AG08395 (cell line): ENCODE results near the gene RPL10.

Experiments
- DNase-seq: peaks from one replicate; pipeline ENCODE4 v3.0.0; 2012; ENCODE audit warnings: mixed read lengths, low spot score

Gene RPL10

DNA sequence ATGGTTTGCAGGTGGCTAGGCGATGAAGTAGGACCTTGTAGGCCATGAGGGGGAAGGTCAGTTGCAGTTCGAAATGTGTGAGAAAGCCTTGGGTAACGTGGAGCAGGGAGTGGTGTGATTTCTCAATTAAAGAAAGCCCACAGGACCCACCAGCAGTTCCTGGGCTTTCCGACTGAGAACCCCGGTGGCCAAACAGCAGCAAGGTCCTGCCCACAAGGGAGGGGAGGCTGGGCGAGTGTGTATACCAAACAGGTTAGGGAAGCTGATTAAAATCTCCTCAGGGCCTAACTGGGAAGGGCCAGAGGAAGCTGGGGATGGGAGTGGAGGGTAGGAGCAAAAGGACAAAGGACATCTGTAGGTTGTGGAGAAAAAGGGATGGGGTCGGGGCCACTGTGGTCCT lies 32.7 kb downstream of the RPL10 start:
- DNase-seq = no peak

DNA sequence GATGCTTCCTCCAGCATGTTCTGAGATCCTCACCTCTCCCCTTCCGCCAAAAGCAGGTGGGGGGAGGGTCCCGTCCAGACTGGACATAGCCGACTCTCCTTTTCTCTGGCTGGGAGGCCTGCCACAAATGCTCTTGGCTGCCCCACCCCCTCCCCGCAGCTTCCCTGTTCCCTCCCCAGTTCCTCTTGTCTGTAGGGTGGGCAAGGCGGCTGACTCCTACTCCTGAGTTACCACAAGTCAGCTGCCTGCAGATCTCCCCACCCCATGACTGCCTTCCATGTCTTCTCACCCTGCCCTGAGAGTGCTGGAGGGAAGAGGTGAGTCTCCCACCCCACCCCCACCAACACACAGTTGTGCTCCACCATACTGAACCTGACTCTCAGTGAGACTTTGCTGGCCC lies 33.2 kb downstream of the RPL10 start:
- DNase-seq = no peak

DNA sequence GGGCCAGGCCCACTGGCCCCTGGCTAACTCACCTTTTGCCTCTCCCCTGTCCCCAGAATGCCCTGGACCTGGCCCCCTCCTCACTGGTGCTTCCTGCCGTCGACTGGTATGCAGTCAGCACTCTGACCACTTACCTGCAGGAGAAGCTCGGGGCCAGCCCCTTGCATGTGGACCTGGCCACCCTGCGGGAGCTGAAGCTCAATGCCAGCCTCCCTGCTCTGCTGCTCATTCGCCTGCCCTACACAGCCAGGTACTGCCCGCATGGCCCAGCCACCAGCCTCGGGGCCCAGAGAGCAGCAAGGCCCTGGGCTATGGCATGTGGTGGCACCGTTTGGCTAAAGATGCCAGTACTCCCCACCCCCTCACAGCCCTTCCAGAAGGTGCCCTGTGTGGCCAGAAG lies 34.0 kb downstream of the RPL10 start:
- no peak for DNase-seq

DNA sequence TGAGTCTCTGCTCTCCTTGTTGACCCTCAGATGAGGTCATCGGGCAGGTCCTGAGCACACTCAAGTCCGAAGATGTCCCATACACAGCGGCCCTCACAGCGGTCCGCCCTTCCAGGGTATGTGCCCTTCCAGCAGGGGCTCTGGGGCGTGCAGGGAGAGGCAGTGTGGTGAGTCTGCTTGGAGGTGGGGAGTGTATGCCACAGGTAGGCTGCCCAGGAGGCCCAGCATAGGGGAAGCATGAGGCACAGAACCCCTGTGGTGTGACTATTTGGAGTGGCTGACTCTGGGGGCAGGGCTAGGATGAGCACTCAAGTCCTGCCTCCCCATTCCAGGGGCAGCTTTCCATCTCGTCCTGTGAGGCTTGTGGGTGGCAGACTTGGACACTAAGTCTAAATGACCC lies 35.4 kb downstream of the RPL10 start:
- DNase-seq = no peak

DNA sequence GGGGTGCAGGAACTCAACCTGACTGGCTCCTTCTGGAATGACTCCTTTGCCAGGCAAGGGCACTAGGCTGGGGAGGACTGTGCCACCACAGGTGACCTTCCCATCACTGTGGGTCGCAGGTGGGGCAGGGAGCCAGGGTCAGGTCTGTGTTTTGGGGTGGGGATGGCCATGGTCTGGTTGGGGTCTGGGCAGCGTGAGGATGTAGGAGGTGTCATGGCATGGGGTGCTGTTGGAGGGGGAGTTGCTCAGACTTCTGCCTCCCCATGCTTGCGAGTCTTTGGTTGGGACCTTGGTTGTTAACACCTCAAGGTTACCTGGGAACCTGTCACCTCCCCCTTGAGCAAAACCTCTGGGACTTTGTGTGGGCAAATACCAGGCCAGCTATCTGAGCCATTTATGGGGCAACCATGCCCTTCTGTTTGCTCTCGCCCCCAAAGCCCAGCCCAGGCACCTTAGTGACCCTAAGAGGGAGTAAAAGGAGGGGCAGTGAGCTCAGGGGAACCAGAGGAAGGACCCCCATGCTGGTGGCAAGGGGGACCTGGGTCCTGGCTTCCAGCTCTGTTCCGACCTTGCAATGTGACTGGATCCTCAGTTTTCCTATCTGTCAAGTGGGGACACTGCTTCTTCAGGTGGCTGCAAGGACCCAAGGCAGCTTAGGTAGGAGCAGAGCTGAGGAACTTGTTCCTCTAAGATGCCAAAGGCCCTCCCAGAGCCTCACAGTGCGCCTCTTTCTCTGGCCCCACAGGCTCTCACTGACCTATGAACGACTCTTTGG lies 36.4 kb downstream of the RPL10 start:
- DNase-seq = no peak

DNA sequence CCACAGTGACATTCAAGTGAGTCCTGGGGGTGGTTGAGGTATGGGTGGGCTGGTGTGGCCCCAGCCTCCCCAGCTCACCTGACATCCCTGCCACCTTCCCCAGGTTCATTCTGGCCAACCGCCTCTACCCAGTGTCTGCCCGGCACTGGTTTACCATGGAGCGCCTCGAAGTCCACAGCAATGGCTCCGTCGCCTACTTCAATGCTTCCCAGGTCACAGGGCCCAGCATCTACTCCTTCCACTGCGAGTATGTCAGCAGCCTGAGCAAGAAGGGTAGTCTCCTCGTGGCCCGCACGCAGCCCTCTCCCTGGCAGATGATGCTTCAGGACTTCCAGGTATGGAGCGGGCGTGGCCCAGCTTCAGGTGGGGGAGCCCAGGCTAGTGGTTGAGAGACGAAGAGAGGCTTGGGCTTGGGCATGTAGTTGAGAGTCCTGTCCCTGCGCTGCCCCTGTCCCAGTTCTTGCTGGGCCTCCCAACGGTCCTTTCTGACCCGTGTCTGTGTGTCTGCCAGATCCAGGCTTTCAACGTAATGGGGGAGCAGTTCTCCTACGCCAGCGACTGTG lies 37.1 kb downstream of the RPL10 start:
- no peak for DNase-seq

DNA sequence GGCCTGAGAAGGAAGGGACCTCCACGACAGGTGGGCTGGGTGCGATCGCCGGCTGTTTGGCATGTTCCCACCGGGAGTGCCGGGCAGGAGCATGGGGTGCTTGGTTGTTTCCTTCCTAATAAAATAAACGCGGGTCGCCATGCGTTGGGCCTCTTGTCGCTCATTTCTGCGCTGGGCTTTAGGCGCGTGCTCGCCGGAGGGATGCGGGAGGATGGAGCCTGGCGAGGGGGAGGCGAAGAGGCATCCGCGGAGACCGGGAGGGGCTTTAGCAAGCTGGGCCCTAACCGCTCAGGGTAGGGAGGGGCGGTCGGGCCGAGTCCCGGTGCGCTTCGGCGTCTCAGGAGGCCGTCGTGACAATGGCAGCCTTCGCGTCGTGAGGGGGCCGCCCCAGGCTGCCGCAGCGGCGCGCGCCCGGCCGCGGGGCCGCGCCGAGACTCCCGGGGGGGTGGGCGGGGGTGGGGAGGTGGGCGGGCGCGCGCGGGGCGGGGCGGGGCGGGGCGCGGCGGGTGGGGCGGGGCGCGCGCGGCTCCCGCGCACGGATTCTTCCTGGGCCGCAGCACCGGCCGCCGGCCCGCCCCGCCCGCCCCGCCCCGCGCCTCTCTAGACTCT lies 38.3 kb downstream of the RPL10 start:
- peak; percentile 65 for DNase-seq

DNA sequence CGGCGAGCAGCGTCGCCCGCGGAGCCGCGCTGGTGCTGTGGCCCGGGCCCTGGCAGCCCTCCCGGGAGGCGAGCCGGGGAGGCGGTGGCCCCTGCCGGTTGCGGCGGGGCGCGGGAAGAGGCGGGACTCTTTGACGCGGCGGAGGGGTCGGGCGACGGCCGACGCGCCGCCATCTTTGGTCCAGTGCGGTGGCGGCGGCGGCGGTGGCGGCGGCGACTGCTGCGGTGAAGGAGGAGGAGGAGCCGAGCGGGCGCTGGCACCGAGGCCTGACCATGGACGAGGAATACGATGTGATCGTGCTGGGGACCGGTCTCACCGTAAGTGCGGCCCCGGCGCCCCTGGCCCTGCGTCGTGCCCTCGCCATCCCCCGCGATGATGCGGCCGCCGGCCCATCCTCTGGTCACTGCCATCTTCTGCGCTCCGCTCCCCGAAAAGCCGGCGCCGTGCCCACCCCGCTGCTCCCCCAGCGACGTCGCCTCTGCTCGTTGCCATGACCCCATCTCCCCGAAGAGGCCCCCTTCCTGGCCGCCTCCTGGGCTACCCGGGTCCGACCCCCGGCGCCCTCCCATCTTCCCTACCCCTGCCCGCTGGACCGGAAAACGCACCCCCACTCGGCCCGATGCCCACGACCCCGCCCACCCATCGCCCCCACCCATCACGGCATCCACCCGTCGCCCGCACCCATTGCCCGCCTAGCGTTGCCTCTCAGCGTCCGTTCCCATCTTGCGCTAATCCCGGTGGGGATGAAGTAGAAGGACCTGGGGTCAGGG lies 39.0 kb downstream of the RPL10 start, which contains the start of gene GDI1:
Gene GDI1, plus strand, starts transcription at position 172 of the 770 bp plus-strand sequence. Its CDS starts 101 bp downstream, at position 273.
- peak; percentile 38 for DNase-seq

DNA sequence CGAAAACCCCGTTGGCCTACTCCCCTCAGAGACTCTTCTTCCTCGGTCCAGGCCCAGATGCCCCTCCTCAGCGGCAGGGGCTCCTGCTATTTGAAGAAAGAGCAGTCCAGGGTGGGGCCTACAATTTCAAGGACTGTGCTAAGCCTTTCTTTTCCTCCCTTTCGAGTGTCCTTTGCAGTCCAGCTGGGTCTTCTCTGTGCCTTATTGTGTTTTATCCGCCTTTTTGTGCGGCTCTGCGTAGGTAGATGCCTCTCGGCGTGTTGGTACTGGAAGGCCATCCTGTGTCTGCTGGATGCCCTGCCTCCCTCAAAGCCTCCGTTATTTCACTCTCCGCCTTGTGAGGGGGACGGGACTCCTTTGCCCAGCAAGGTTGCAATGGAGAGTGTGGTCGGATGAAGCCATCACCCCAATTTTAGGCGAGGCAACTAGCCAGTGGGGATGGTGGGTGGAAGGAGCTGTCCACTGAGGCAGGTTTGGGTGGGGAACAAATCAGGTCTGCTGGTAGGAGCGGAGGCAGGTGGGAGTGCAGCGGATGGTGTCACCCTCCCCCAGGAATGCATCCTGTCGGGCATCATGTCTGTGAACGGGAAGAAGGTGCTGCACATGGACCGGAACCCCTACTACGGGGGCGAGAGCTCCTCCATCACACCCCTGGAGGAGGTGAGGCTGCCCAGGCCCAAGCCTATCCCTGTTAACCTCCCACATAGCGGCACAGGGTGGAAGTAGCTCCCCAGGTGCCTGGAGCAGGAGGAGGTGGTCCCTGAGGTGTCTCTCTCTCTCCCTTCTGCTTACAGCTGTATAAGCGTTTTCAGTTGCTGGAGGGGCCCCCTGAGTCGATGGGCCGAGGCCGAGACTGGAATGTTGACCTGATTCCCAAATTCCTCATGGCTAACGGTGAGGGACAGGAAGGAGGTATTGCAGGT lies 40.1 kb downstream of the RPL10 start:
- DNase-seq = no peak

DNA sequence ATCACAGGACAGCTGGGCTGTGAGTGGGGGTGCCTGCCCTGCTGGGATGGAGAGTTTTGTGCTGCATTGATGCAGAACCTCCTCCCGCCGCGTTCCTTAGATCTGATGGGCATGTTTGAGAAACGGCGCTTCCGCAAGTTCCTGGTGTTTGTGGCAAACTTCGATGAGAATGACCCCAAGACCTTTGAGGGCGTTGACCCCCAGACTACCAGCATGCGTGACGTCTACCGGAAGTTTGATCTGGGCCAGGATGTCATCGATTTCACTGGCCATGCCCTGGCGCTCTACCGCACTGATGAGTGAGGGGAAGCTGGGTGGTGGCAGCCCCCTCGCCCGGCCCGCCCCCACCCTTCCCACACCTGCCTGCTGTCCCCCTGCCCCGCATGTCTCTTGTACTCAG lies 41.7 kb downstream of the RPL10 start:
- no peak for DNase-seq

DNA sequence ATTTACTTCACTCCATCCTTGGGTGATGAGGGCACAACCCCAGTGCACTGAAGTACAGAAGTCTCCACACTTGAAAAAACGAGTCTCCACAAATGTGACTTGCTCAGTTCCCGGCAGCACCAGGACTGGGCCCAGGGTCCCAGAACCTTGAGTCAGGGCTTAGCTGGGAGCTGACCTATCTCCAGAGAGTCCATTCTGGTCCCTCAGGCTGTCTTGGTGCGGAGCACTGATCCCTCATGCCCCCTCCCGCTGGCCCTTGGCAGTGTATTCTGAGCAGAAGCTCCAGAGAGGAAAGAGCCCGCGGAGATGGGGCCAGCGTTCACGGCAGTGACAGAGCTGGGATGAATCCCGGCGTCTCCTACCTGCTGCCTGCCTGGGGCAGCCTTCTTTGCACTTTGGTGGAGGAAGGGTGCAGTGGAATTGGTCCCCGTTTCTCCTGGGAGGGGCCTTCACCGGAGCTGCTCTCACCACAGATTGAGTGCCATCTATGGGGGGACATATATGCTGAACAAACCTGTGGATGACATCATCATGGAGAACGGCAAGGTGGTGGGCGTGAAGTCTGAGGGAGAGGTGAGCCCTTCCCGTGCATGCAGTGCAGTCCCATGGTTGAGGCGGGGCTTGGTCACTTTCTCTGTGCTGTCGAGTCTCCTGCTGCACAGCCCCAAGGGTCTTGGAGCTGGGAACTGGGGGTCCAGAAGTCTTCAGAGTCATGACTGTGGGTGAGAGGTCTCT lies 42.6 kb downstream of the RPL10 start:
- no peak for DNase-seq

DNA sequence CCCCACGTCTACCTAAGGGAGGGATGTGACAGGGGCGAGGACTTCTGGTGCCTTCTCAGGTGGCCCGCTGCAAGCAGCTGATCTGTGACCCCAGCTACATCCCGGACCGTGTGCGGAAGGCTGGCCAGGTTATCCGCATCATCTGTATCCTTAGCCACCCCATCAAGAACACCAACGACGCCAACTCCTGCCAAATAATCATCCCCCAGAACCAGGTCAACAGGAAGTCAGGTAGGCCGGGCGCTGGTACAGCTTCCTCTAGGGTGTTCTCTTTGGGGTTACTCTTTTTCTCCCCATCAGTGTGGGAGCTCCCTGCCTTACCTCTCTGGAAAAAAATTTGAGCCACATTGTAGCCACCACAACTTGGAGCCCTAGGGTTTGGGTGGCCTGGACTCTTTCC lies 43.4 kb downstream of the RPL10 start:
- DNase-seq = no peak

DNA sequence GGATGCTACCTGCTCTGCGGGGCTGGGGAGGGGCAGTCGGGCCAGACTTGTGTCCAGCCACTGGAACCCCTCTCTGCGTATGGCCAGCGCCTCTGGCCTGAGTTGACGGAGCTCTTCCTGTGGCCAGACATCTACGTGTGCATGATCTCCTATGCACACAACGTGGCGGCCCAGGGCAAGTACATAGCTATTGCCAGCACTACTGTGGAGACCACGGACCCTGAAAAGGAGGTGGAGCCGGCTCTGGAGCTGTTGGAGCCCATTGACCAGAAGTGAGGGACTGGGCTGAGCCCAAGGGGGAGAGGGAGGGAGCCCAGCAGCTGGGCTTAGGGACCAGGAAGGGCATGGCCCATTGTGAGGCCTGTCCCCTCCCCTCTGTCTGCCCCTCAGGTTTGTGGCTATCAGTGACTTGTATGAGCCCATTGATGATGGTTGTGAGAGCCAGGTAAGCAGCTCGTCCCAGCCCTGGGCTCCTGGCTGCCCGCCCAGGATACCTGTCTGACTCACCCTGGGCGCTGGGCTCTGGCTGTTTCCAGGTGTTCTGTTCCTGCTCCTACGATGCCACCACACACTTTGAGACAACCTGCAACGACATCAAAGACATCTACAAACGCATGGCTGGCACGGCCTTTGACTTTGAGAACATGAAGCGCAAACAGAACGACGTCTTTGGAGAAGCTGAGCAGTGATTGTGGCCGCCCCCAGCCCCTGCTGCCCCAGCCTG lies 44.0 kb downstream of the RPL10 start:
- no peak for DNase-seq

DNA sequence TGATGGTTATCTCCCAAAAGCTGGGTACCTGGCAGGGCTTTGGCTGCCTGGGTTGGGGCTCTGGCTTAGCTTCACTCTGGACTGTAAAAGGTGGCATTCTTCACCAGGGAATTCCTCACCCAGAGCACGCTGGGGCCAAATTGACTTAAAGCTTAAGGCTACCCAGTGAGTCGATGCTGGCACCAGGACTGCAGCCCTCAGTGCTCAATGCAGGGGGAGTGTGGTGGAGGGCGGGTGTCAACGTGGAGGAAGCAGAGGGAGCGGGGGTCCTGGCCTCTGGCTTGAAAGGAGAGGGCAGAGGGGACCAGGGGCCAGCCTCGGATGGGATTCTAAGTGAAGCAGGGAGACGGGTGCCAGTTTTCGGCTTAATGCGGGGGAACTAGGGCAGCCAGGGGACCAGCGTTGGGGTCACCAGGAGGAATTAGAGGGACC lies 45.3 kb downstream of the RPL10 start:
- no peak for DNase-seq

DNA sequence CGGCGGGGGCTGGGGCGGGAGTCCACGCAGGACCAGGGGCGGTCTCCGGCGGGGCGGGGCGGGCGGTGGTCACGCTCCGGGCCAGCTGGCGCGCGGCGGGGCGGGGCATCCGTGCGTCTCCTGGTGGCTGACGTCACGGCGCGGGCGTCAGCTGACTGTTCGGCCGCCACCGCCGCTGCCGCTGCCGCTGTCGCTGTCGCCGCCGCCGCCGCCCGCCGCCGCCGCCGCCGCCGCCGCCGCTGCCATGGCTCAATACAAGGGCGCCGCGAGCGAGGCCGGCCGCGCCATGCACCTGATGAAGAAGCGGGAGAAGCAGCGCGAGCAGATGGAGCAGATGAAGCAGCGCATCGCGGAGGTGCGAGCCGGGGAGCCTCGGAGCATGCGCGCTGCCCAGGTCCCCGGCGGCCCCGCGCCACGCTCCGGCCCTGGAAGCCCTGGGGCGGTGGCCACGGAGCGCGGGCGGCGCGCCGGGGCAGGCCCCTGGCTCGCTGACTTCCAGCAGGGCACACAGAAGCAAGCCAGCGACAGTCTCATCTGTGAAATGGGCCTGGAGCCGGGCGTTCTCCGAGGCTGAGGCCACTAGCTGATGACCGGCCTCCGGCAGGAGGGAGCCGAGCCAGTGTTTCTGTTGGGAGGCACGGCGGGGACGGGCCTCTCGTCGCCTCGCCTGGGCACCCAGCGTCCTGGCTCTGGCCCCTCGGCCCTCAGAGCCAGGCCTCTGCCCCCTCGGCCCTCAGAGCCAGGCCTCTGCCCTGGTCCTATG lies 46.0 kb downstream of the RPL10 start, which contains the start of gene FAM50A:
Gene FAM50A, plus strand, starts transcription at position 150 of the 763 bp plus-strand sequence. Its CDS starts 95 bp downstream, at position 245.
- peak; percentile 85 for DNase-seq

DNA sequence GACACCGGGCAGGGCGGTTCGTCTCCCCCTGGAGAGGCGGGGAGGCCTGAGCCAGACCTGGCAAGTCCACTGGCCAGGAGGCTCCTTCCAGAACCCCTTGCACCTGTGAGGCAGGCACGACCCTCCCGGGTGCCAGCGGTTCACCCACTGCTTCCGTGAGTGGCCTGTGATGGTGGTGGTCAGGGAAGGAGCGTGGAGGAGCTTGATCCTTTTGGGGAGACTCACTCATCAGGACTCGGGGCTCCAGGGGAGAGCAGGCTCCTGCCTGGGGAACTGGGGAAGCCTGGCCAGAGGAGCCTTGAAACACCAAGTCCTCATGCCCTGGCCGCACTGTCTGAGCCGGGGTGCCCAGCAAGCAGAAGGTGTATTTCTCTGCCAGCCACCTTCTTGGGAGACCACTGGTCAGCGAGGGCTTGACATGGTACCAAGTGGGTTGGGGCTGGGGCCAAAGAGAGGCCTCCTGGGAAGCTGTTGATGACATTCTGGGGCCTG lies 46.6 kb downstream of the RPL10 start:
- DNase-seq = no peak

DNA sequence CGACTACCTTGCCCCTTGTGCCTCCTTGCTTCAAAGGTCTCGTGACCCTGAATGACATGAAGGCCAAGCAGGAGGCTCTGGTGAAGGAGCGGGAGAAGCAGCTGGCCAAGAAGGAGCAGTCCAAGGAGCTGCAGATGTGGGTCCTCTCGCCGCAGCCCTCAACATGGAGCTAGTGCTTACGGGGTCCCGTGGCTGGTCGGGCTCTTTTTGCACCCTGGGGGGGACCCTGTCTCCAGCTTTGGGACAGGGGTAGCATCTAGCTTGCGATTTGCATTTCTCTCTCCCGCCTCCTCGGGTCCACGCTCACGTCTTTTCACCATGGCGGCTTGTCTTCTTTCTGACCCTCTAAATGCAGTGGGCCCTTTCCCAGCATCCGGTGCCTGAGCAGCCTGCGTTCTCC lies 47.6 kb downstream of the RPL10 start:
- DNase-seq = no peak

DNA sequence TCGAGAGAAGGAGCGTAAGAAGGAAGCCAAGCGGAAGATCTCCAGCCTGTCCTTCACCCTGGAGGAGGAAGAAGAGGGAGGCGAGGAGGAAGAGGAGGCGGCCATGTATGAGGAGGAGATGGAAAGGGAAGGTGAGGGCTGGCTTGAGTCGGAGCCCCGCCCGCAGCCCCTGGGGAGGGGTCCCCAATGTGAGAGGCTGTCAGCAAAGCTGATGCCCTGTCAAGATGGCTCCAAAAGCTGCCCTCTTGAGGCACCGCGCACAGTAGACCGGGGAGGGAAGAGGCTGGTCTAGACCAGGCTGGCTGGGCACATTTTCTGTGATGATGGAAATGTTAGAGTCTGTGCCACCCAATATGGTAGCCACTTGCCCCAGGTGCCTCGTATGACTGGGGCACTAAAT lies 48.3 kb downstream of the RPL10 start:
- DNase-seq = no peak

DNA sequence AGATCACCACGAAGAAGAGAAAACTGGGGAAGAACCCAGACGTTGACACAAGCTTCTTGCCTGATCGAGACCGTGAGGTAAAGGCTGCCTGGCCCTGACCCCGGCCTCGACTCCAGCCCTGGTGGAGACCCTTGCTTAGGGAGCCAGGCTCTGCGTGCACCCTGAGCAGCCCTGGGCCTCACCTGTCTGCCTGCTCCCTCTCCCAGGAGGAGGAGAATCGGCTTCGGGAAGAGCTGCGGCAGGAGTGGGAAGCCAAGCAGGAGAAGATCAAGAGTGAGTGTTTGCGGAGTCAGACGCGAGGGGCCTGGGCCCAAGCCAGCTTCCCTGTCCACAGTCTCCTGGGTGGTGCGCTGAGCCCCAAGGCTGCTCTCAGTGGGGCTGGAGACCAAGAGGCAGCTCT lies 50.3 kb downstream of the RPL10 start:
- DNase-seq = no peak
